Tibial nerve (tissue), 4 donors: ENCODE data around the gene GINS3. TPM values are rescaled to one million over a fixed set of nuclear protein-coding genes. Genes with fewer than 3 reads are reported as not detected.

Experiments used
- DNase-seq, 2 donors: peaks; one replicate each; pipeline ENCODE4 v3.0.0-alpha.2; 2019; ENCODE audit warnings: low spot score in 2 of 2
- H3K27ac ChIP-seq, 4 donors: fragments of 200-600 bp; sonication (generic) in 3 of 4; one replicate each; pipeline ENCODE4 v1.5.1; 2017 to 2019; ENCODE audit warnings: mild to moderate bottlenecking in 1 of 4
- H3K27me3 ChIP-seq, 2 donors: fragments of 200-600 bp; sonication (generic) in 1 of 2; one replicate each; pipeline versions ENCODE4 v1.5.1 to v1.6.0; 2017 to 2019
- H3K36me3 ChIP-seq, 3 donors: fragments of 200-600 bp; sonication (generic); one replicate each; pipeline ENCODE4 v1.5.1; 2018 to 2019
- H3K4me1 ChIP-seq, 4 donors: fragments of 200-600 bp; sonication (generic) in 3 of 4; one replicate each; pipeline ENCODE4 v1.5.1; 2017 to 2019
- H3K4me3 ChIP-seq, 4 donors: fragments of 200-600 bp; sonication (generic) in 3 of 4; one replicate each; pipeline ENCODE4 v1.5.1; 2017 to 2019; ENCODE audit warnings: mild to moderate bottlenecking in 1 of 4, moderate library complexity in 1 of 4
- H3K9me3 ChIP-seq, 4 donors: fragments of 200-600 bp; sonication (generic) in 3 of 4; one replicate each; pipeline ENCODE4 v1.5.1; 2017 to 2019
- EP300 ChIP-seq, 2 donors: sonication (generic); formaldehyde crosslinking; IDR thresholded peaks; one replicate each; pipeline ENCODE4 v1.6.1; 2017; ENCODE audit warnings: antibody characterized with exemption in 2 of 2, mild to moderate bottlenecking in 1 of 2
- POLR2A ChIP-seq, 2 donors: fragments of 450-650 bp; IDR thresholded peaks; one replicate each; pipeline ENCODE4 v1.6.1; 2017; ENCODE audit warnings: antibody characterized with exemption in 2 of 2, mild to moderate bottlenecking in 2 of 2, moderate library complexity in 2 of 2
- WGBS, 2 donors: methylation state at CpG; one replicate each; pipeline ENCODE4 v1.1.5; 2018; 5-methylcytosine and 5-hydroxymethylcytosine counted together
- total RNA-seq, 4 donors: library from RNA; depleted of rRNA; stranded (reverse); fragments of >200 nt; gene quantifications; one replicate each; pipeline ENCODE4 v1.1.0, GENCODE V29; 2016
- TF ChIP-seq, protein P1 (sequence below), 5 experiments: fragments of 200-600 bp in 3 of 5; fragments of 450-650 bp in 2 of 5; sonication (generic) in 3 of 5; IDR thresholded peaks; one replicate each; pipeline ENCODE4 v1.5.1; 2016 to 2019; ENCODE audit warnings: antibody characterized with exemption in 5 of 5, mild to moderate bottlenecking in 3 of 5, moderate library complexity in 2 of 5

GINS3 gene
- total RNA-seq, result 1 to 10 TPM; 1.5 to 5.7 (median 2.7) TPM

DNA sequence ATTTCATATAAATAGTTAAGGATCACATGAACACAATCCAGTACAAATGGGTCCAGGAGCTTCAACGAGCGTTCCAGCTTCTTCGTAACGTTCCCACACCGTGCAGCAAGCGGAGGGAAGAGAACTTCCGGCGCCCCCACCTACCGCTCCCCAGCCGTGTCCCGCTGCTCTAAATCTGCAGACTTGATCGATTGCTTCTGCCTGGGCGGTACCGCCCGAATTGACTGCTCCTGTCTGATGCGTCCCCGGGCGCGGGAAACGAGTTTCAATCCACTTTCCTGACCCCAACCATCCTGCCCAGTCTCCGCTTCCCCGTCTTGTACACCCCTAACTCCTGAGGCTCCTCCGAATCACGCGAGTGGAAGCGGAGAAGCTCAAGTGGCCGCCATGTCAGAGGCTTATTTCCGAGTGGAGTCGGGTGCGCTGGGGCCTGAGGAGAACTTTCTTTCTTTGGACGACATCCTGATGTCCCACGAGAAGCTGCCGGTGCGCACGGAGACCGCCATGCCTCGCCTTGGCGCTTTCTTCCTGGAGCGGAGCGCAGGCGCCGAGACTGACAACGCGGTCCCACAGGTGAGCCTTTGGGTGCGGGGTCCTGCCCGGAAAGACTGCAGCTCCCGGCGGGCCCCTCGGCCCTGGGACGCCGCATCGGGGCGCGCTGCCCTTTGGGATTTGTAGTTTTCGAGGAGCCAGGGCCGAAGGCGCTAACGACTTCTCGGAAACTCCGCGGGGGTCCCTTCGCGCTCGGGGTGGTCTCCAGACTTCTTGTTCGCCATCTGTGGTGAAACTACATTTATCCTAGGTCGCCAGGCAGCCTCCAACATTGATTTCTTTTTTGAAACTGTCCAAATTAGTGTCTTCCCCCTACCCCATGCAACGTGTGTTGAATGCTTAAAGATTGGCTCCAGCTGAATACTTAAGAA, at the start of gene GINS3:
TSS of gene GINS3 (plus strand) at position 257 of the 923 bp plus-strand sequence. CDS start at position 388, 131 bp downstream.
- H3K4me1 ChIP-seq, result peaks cover 0 to 15% (median 0%) of the 10 kb centered on the region in 4 donors
- H3K27ac ChIP-seq, result peak within 1 kb of the TSS; percentile 58 to 87 (median 80)
- TF ChIP-seq, protein P1, sequence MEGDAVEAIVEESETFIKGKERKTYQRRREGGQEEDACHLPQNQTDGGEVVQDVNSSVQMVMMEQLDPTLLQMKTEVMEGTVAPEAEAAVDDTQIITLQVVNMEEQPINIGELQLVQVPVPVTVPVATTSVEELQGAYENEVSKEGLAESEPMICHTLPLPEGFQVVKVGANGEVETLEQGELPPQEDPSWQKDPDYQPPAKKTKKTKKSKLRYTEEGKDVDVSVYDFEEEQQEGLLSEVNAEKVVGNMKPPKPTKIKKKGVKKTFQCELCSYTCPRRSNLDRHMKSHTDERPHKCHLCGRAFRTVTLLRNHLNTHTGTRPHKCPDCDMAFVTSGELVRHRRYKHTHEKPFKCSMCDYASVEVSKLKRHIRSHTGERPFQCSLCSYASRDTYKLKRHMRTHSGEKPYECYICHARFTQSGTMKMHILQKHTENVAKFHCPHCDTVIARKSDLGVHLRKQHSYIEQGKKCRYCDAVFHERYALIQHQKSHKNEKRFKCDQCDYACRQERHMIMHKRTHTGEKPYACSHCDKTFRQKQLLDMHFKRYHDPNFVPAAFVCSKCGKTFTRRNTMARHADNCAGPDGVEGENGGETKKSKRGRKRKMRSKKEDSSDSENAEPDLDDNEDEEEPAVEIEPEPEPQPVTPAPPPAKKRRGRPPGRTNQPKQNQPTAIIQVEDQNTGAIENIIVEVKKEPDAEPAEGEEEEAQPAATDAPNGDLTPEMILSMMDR (IDR thresholded peaks at IDR 0.05), result no peak
- no peak for TF ChIP-seq POLR2A (IDR thresholded peaks at IDR 0.05)
- TF ChIP-seq EP300 (IDR thresholded peaks at IDR 0.05), result peak in 1 of 2 donors; percentile 80
- no peaks in the 10 kb centered on the region for H3K9me3 ChIP-seq
- 1% methylated on average over 50 to 60 of the region's 67 CpGs for WGBS, 2 donors
- DNase-seq, result peak; percentile 57 to 85
- no peaks in the 10 kb centered on the region for H3K27me3 ChIP-seq
- peak within 1 kb of the TSS; percentile 77 to 97 (median 86) for H3K4me3 ChIP-seq
- no peaks in the 10 kb centered on the region for H3K36me3 ChIP-seq

DNA sequence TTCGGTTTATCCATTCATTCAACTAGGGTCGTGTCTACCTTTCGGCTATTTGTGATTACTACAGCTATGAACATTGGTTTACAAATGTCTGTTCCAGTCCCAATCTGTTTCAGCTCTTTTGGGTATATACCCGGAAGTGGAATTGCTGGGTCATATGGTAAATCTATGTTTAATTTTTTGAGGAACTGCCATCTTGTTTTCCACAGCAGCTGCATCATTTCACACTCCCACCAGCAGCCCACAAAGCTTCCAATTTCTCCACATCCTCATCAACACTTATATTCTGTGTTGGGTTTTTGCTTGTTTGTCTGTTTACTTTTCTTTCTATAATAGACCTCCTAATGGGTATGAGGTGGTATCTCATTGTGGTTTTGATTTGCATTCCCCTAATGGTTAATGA, 48.7 kb upstream of the GINS3 start:
- DNase-seq, result no peak
- Histone ChIP-seq H3K27ac (no peak overlapping the region), H3K9me3 (no peaks in the 10 kb centered on the region), H3K27me3 (no peaks in the 10 kb centered on the region), H3K36me3 (no peaks in the 10 kb centered on the region), H3K4me1 (peaks cover 0 to 5% (median 0%) of the 10 kb centered on the region in 4 donors), H3K4me3 (no peak overlapping the region)
- 75 to 82% methylated on average over 4 of the region's 4 CpGs for WGBS, 2 donors
- TF ChIP-seq, protein P1 (IDR thresholded peaks at IDR 0.05), result no peak
- TF ChIP-seq EP300 (IDR thresholded peaks at IDR 0.05) (no peak), POLR2A (IDR thresholded peaks at IDR 0.05) (no peak)

DNA sequence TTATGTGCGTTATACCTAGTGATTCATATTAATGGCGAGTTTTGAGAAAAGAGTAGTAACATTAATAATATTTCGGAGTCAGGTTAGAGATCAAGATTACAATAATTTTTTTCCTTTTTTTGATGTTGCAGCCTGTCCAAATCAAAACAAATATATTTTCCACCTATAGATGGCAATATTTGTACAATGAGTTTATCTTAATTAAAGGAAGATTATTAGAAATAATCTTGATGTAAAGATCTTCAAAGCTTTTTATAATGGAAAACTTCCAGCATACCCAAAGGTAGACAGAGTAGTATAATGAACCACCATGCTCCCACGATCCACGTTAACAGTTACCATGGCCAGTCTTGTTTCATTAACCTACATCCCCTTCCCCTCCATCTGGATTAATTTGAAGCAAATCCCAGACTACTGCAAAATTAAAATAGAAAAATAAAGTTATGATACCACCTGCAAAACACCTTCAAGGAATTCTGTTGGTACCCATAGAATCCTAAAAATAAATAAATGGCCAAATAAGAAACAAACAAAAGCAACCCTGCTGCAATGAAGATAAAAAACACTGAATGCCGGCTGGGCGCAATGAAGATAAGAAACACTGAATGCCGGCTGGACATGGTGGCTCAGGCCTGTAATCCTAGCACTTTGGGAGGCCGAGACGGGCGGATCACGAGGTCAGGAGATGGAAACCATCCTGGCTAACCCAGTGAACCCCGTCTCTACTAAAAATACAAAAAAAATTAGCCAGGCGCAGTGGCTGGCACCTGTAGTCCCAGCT, 46.5 kb upstream of the GINS3 start:
- Histone ChIP-seq H3K9me3 (no peaks in the 10 kb centered on the region), H3K36me3 (no peaks in the 10 kb centered on the region), H3K27ac (no peak overlapping the region), H3K4me3 (no peak overlapping the region), H3K4me1 (no peaks in the 10 kb centered on the region), H3K27me3 (no peaks in the 10 kb centered on the region)
- TF ChIP-seq, protein P1 (IDR thresholded peaks at IDR 0.05), result no peak
- TF ChIP-seq EP300 (IDR thresholded peaks at IDR 0.05) (no peak), POLR2A (IDR thresholded peaks at IDR 0.05) (no peak)
- no peak for DNase-seq
- WGBS, 2 donors, result 81 to 82% methylated on average over 14 of the region's 14 CpGs

DNA sequence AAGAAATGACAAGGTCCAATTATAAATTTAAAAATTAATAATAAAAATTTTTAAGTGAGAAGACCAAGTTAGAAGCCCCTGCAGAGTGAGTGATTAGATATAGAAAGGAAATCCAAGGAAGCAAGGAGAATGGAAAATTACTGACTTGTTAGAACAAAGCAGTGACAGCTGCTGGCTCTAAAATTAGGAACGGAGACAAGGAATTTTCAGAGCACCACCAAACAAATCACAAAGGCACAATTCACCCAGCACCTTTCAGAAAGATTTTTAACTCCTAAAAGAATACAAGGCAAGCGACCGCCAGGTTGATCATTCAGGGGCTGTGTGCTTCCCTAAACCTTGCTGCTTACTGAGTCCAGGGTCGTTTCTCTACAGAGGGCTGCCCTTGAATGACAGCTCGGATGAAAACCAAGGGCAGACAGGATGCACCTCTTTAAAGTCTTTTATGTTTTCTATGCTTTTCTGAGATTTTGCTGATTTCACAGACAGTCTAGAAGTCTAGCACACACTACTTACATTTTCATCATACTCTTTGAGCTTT, 45.4 kb upstream of the GINS3 start:
- DNase-seq, result no peak
- Histone ChIP-seq H3K27ac (no peak overlapping the region), H3K27me3 (no peaks in the 10 kb centered on the region), H3K4me1 (no peaks in the 10 kb centered on the region), H3K36me3 (no peaks in the 10 kb centered on the region), H3K4me3 (no peak overlapping the region), H3K9me3 (no peaks in the 10 kb centered on the region)
- TF ChIP-seq, protein P1 (IDR thresholded peaks at IDR 0.05), result no peak
- TF ChIP-seq POLR2A (IDR thresholded peaks at IDR 0.05) (no peak), EP300 (IDR thresholded peaks at IDR 0.05) (no peak)
- WGBS, 2 donors, result 46 to 52% methylated on average over 5 of the region's 5 CpGs
